Measurements from ENCODE around the gene SNX10.
A peak's percentile ranks its signal among the peaks of the same experiment; 100 is the strongest.

Gene SNX10

GRCh38 chr7:26369593-26369992, 77.9 kb downstream of the SNX10 start:
- DNase-seq (ENCODE audit: low spot score), result peak; percentile 69

DNA sequence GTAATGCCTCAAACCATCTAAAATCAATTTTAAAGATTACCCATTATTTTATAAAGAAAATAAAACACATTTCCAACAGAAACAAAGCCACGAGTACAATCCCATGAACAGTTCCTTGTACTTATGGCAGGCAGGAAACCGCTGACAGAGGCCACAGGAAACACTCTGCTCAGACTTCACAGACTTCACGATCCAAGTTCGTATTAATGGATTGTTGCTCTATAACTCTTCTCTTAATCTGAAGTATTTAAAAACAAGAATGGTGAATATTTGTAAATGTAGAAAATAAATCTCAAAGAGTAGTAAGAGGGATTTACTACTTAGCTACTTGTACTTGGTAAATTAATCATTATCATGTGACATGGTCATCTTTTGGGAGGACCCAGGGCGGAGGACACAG, 78.3 kb downstream of the SNX10 start:
- DNase-seq (ENCODE audit: low spot score), result no peak

DNA sequence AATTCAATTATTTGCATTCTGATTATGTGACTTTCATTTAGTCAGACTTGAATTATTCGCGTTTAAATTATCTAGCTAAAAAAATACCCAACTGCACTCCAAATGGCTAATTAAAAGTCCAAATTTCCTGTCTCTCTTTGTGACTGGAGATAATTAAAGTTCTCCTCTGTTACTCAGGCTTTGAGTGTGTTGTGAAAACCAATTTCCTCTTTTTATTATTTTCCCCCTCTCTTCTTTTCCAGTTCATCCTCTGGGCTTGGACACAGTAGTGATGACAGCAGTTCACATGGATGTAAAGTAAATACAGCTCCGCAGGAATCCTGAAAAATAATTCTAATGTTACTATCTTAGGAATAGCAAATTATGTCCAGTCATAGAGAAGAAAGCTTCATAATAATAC, 80.6 kb downstream of the SNX10 start:
- no peak for DNase-seq (ENCODE audit: low spot score)

DNA sequence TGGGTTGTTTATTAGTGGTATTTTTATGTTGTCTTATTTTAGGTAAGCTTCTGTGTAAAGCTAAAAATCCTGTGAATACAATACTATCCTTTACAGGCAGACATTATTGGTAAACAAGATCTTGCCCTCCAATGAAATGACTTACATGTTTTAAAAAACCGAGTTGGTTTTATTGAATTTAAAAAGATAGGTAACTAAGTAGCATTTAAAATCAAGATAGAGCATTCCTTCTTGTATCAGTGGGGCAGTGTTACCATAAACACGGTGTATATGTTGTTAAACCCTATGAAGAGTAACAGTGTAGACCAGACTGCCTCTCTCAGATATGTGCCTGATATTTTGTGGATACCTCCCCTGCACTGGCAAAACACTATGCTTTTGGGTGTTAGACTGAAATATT, 81.0 kb downstream of the SNX10 start:
- no peak for DNase-seq (ENCODE audit: low spot score)

DNA sequence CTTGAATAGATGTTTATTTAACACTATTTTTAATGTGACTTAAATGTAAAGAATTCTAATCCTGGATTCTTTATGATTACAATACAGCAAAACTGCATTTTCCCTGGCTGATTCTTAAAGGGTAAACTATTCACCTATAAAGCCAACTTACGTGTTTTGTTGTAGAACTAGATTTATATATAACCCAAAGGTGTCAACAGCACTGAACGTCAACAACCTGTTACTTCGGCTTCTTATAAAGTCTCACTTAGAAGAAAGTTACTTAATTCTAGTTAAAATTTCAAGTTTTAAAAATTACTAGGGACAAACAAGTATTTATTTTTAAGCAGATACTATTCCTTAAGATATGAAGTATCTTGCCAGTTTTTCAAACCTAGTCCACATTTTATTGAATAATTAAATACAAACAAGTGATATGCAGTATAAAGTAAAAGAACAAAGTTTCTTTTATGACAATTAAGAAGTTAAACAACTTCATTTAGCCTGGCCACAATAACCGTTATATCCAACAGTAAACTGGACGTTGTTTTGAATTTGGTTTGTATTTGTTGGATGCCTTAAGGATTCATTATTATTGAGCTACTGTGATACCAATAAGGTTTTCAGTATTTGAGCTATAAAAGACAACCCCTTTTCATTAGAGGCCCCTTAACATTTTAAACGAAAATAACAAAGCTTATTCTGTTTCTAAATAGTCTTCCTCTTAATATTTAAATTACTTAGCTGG, 83.1 kb downstream of the SNX10 start:
- DNase-seq (ENCODE audit: low spot score), result no peak

DNA sequence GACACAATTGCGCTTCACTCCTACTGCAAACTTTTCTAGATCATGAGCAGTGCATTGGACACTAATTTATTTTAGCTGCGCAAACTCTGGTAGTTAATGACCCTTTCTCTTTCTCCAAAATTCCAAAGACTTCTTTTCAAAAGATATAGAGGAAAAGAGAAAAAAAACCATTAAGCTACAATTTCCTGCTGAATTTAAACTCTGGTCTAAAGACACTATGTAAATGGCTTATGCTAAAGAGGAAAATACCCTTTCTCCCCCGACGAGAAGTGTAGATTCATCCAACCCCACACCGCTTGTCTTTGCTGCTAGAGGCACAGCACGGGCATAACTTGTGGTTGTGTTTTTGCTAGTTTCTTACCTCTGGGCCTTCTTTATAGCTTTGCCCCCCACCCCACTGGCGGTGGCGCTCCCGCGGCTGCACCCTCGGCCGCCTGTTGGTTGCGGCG, 84.1 kb downstream of the SNX10 start:
- no peak for DNase-seq (ENCODE audit: low spot score)

DNA sequence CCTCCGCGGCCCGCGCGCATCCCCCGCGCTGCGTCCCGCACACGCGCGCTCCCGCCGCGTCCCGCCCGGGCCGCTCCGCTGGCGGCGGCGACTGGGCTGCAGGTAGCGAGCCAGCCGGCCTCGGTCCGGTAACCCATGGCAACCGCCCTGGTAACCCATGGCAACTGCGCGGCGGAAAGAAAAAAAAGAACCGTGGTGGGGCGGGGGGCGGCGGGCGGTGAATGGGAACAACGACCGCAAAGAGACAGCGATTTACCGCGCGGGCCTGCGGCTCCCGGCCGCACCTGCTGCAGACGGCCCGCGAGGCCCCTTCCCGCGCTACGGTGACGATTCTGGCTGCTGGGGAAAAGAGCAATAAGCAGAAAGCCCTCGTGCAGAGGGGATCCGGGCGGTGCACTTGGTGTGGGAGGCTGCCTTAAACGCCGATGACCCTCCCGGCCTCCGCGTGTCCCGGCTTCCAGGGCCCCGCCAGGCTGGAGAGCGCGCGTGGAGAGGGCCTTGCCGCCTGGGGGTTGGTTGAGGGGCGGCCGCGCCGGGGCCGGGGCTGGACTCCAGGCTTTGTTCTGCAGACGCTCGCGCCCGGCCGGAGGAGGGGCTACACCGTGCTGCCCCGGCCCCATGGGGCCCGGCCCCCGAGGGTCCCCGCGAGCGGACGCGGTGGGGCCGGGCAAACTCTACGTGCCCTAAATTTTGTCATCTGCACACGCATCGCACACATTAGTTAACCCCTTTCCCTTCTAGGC, 84.7 kb downstream of the SNX10 start:
- DNase-seq (ENCODE audit: low spot score), result peak; percentile 64

GRCh38 chr7:26378016-26378415, 86.4 kb downstream of the SNX10 start:
- DNase-seq (ENCODE audit: low spot score), result no peak

- no peak for DNase-seq (ENCODE audit: low spot score)
Observed at GRCh38 chr7:26379711-26380110, 88.0 kb downstream of the SNX10 start.

DNA sequence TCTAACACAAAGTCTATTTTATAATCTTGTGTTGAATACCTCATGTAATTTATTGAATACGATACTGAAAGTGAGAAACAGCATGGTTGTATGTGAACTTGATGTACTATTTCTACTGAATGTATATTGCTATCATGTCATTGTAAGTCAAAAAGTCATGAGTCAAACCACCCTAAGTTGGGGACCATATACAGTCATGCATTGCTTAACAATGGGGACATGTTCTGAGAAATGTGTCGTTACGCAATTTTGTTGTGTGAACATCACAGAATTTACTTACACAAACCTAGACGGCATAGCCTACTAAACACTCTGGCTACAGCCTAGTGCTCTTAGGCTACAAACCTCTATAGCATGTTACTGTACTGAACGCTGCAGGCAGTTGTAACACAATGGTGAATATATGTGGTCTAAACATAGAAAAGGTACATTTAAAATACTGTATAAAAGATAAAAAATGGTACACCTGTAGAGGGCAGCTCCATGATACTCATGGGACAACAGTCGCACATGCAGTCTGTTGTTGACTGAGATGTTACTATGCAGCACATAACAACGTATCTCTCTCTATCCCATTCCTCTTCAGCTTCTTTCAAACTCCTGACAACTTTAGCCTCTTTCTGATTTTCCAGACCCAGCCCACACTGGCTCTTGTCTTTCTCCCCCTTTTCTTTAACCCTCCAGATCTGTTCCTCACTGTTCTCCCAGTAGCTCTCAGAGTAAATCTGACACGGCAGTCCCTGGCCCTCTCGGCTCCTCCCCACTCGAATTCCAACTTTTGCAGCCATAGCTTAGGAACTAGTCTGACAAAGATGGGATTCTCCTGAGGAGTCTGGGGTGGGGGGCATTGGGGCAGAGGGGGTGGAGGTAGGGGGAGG, 90.1 kb downstream of the SNX10 start:
- DNase-seq (ENCODE audit: low spot score), result no peak

GRCh38 chr7:26385240-26385639, 93.6 kb downstream of the SNX10 start:
- DNase-seq (ENCODE audit: low spot score), result no peak

DNA sequence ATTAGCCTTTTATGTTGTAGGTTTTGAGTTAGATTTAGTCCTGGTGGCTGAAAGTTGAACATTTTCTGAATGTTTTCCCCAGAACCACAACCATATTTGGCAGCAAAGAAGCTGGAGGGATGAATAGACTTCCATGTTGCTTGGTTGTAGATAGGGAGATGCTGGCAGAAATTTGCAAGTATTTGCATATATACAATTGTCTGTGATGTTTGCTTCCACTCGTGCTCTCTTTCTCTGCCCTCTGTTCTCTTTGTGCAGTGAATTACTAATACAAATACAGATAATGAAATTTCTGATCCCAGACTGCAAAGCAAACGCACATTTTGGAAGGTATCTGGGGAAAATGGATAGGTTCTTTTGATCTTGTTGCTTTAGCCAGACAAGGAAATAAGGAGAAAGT, 96.1 kb downstream of the SNX10 start:
- DNase-seq (ENCODE audit: low spot score), result no peak

DNA sequence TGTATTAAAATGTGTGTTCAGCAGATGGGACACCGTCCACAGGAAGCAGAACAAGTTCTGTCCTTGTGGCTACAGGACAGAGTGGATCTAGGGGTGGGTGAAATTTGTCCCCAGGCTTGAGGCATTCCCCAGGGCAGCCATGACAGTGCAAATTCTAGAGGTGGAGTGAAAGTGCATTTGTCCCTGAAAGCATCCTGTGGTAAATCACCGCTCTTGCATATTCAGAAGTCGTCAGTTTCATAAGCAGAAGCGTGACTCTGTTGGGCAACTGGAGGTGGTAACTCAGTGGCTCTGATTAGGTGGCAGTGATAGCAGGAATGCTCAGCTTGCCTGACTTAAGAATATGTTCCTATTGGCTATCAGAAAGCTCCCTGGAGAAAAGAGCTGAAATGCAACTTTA, 96.6 kb downstream of the SNX10 start:
- no peak for DNase-seq (ENCODE audit: low spot score)

- peak; percentile 33 for DNase-seq (ENCODE audit: low spot score)
Observed at GRCh38 chr7:26390016-26390415, 98.4 kb downstream of the SNX10 start.

DNA sequence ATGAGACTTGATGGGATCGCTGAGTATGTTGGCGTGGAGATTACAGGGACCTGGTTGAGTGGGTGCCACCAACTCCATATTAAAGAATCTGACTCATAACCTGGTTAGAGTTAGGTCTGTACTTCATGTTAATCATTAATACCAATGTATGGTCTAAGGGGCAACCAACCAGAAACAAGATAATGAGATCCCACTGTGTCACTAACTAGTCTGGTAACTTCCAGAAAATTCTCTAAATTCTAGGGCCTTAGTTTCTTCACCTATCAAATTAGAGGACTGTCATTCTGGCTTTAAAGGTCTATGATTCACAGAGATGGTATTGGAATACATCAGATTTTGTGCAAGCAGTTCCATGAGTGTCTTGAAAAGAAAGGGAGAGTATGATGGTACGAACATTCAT, 102.2 kb downstream of the SNX10 start:
- no peak for DNase-seq (ENCODE audit: low spot score)

GRCh38 chr7:26397332-26397731, 105.7 kb downstream of the SNX10 start:
- no peak for DNase-seq (ENCODE audit: low spot score)

DNA sequence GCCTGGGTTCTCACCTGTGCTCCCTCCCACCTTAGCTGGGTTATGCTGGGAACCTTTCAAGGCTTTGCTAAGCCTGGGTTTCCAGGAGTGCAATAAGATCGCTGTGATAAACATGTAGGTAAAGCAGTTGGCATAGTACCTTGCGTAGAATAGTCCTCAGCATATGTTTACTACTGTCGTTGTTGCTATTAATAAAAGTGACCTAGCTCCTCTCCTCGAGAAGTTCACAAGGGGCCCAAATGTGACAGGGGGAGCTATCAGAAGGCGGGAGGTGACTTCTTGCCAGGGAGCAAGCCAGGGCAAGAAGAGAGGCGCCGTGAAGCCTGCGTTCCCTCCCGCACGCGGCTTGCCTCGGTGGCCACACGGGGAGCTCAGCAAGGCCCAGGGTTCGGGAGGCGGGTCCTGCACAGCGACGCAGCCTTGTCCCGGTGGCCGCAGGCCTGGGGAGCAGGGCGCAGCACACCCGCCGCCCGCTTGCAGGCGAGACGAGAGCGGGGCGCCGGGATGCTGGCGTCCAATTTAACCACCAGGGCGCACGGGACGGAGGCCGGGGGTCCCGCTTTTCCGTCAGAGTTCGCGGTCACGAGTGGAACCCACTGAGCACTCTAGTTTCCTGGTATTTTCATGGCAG, 106.2 kb downstream of the SNX10 start:
- DNase-seq (ENCODE audit: low spot score), result peak; percentile 17

GRCh38 chr7:26398427-26398755, 106.7 kb downstream of the SNX10 start:
- peak; percentile 73 for DNase-seq (ENCODE audit: low spot score)

GRCh38 chr7:26398756-26399509, 107.3 kb downstream of the SNX10 start:
- DNase-seq (ENCODE audit: low spot score), result peak; percentile 56

DNA sequence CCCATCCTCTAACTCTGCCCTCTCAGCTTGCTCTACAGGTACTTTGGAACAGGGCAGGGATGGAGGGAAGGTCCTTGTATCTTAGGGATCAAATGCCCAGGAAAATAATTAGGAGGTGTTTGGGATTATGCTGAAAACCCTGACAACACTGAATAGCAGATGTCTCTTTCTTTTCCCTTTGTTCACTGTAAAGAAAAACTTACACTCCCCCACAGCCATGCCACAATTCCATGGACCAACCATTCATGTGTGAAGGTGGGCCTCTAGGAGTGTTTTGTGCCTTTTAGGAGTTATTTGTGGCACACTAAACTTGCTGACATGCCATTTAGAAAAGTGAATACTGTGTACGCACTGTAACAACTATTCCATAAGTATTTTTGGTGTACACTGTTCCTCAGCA, 108.1 kb downstream of the SNX10 start:
- no peak for DNase-seq (ENCODE audit: low spot score)

DNA sequence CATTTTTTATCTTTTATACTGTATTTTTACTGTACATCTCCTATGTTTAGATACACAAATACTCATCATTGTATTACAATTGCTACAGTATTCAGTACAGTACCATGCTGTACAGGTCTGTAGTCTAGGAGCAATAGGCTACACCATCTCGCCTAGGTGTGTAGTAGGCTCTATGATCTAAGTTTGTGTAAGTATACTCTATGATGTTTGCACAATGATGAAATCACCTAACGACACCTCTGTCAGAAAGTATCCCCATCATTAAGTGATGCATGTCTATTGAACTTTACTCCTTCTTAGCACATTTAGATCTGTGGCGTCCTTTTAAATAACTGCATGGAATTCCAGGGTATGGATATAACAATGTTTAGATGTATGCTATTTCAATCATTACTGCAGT, 112.0 kb downstream of the SNX10 start:
- DNase-seq (ENCODE audit: low spot score), result no peak

Measured in LoVo (cell line).